ENCODE results near the gene ALDH8A1. TPM values are rescaled to one million over a fixed set of nuclear protein-coding genes. Genes with fewer than 3 reads are reported as not detected.

Gene ALDH8A1
- total RNA-seq: 0.20 and 0.53 TPM in 2 replicates

GRCh38 chr6:134949927-134950326 is at the start of gene ALDH8A1:
ALDH8A1 (minus strand) TSS chr6:134950101; CDS start chr6:134950053, 48 bp downstream.
- ATAC-seq (ENCODE audit: low read depth): no peak
- no peak within 1 kb of the TSS for H3K27ac Mint-ChIP-seq
- no peaks in the 10 kb centered on the region for H3K27me3 Mint-ChIP-seq
- intact Hi-C loops (cut with micrococcal nuclease): no loop called here
- no peaks in the 10 kb centered on the region for H3K4me1 Mint-ChIP-seq
- ChIA-PET CTCF (interaction anchor here (2.3 kb wide), 1 partner anchor 10 kb away, joined by 8 read pairs; no protein-coding TSS in a partner anchor), POLR2A (no interaction called here)
- TF ChIP-seq CTCF (IDR thresholded peaks at IDR 0.05): no peak
- H3K4me3 Mint-ChIP-seq: no peak within 1 kb of the TSS
- H3K36me3 Mint-ChIP-seq (ENCODE audit: low read depth): no peaks in the 10 kb centered on the region
- DNase-seq: no peak
- peaks cover 10% of the 10 kb centered on the region for H3K9me3 Mint-ChIP-seq

- Mint-ChIP-seq H3K36me3 (ENCODE audit: low read depth) (peaks cover 42% of the 10 kb centered on the region), H3K27ac (no peak overlapping the region), H3K9me3 (no peaks in the 10 kb centered on the region), H3K4me3 (no peak overlapping the region), H3K4me1 (peaks cover 7% of the 10 kb centered on the region), H3K27me3 (no peaks in the 10 kb centered on the region)
- no peak for TF ChIP-seq CTCF (IDR thresholded peaks at IDR 0.05)
- intact Hi-C loops (cut with micrococcal nuclease): no loop called here
- ATAC-seq (ENCODE audit: low read depth) (no peak), DNase-seq (no peak)
- CTCF ChIA-PET: no interaction called here
- POLR2A ChIA-PET: no interaction called here
Observed at GRCh38 chr6:134999107-134999506, 49.2 kb upstream of the ALDH8A1 start.

GRCh38 chr6:134997133-134997995 is 47.5 kb upstream of the ALDH8A1 start:
- intact Hi-C loops (cut with micrococcal nuclease): no loop called here
- Mint-ChIP-seq H3K36me3 (ENCODE audit: low read depth) (peaks cover 51% of the 10 kb centered on the region), H3K27ac (no peak overlapping the region), H3K4me1 (peaks cover under 1% of the 10 kb centered on the region), H3K9me3 (no peaks in the 10 kb centered on the region), H3K4me3 (no peak overlapping the region), H3K27me3 (no peaks in the 10 kb centered on the region)
- DNase-seq (no peak), ATAC-seq (ENCODE audit: low read depth) (no peak)
- POLR2A ChIA-PET: no interaction called here
- CTCF ChIA-PET: interaction anchor here (1.1 kb wide), 1 partner anchor 15 kb away, joined by 3 read pairs; no protein-coding TSS in a partner anchor
- TF ChIP-seq CTCF (IDR thresholded peaks at IDR 0.05): no peak

DNA sequence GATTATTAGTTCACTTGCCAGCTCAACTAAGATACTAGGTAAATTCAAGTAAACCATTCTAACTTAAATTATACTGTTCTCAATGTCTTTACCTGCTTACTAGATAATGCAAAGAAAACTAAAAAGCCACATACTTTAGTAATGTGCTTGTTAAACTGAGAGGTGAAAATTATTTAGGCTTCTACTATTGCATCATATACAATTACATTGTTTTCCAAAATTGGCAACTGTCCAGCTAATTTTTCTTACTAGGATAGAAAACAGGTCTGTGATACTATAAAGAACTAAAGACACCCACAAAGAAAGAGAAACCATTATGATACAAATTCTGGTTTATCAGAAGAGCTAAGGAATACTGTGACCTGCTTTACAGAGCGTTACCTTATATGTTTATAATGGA is 45.6 kb upstream of the ALDH8A1 start:
- H3K27ac Mint-ChIP-seq: no peak overlapping the region
- H3K4me3 Mint-ChIP-seq: no peak overlapping the region
- H3K36me3 Mint-ChIP-seq (ENCODE audit: low read depth): peaks cover 53% of the 10 kb centered on the region
- intact Hi-C loops (cut with micrococcal nuclease): no loop called here
- POLR2A ChIA-PET: no interaction called here
- TF ChIP-seq CTCF (IDR thresholded peaks at IDR 0.05): no peak
- H3K4me1 Mint-ChIP-seq: no peaks in the 10 kb centered on the region
- no peaks in the 10 kb centered on the region for H3K27me3 Mint-ChIP-seq
- ATAC-seq (ENCODE audit: low read depth) (no peak), DNase-seq (no peak)
- H3K9me3 Mint-ChIP-seq: no peaks in the 10 kb centered on the region
- CTCF ChIA-PET: no interaction called here

DNA sequence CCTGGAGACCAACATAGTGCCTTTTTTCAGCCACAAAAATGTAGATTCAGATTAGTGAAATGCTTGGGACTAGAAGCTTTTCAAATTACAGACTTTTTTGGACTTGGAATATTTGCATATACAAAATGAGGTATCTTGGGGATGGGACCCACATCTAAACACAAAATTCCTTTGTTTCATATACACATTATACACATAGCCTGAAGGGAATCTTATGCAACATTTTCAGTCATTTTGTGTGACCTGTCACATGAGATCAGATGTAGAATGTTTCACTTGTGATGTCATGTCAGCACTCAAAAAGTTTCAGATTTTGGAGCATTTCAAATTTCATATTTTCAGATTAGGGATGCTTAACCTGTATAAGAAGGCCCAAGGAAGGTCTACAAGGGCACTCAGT is 44.5 kb upstream of the ALDH8A1 start:
- H3K4me1 Mint-ChIP-seq: no peaks in the 10 kb centered on the region
- ChIA-PET CTCF (no interaction called here), POLR2A (no interaction called here)
- ATAC-seq (ENCODE audit: low read depth): no peak
- H3K27ac Mint-ChIP-seq: no peak overlapping the region
- peaks cover 60% of the 10 kb centered on the region for H3K36me3 Mint-ChIP-seq (ENCODE audit: low read depth)
- no peak overlapping the region for H3K4me3 Mint-ChIP-seq
- no peak for DNase-seq
- TF ChIP-seq CTCF (IDR thresholded peaks at IDR 0.05): no peak
- no peaks in the 10 kb centered on the region for H3K9me3 Mint-ChIP-seq
- intact Hi-C loops (cut with micrococcal nuclease): no loop called here
- H3K27me3 Mint-ChIP-seq: no peaks in the 10 kb centered on the region
